H1 (cell line): ENCODE data around the gene TSTD2. TPM values are rescaled to one million over a fixed set of nuclear protein-coding genes. Genes with fewer than 3 reads are reported as not detected.

ENCODE experiments used
- CTCF ChIA-PET: fragments of 300-600 bp; sonication (Branson Sonifier 250); formaldehyde crosslinking; loops from one replicate; lab custom pipeline; 2021; ENCODE audit not compliant: partially characterized antibody; lab: Charles Lee
- POLR2A ChIA-PET: fragments of 300-600 bp; sonication (Branson Sonifier 250); formaldehyde crosslinking; loops from one replicate; lab custom pipeline; 2021; ENCODE audit warnings: inconsistent platforms; ENCODE audit not compliant: partially characterized antibody; lab: Charles Lee
- DNase-seq, 2 experiments: peaks; one replicate each; pipeline versions ENCODE4 v3.0.0 to v3.0.0-alpha.2; 2010 to 2022; ENCODE audit warnings: low spot score in 2 of 2, low read depth in 1 of 2, mixed read lengths in 1 of 2
- FAIRE-seq: peaks from 2 replicates; lab custom pipeline; 2011; peaks lifted over from hg19 to GRCh38; lab: Jason Lieb, UNC
- H2AFZ ChIP-seq: 2 replicates; pipeline ENCODE4 v1.8.1; 2012; ENCODE audit warnings: low read length, inconsistent platforms
- H2AK5ac ChIP-seq: 2 replicates; pipeline ENCODE4 v1.6.1; 2013; ENCODE audit warnings: low read depth, low read length
- H2BK120ac ChIP-seq: replicated peaks from 2 replicates; pipeline ENCODE3; 2013; ENCODE audit warnings: low read depth, low read length, inconsistent platforms
- H2BK12ac ChIP-seq: 2 replicates; pipeline ENCODE4 v1.6.1; 2013; ENCODE audit warnings: low read depth, low read length
- H2BK15ac ChIP-seq: 2 replicates; pipeline ENCODE4 v1.6.1; 2013; ENCODE audit warnings: low read length
- H2BK20ac ChIP-seq: 2 replicates; pipeline ENCODE4 v1.6.1; 2013; ENCODE audit warnings: low read length
- H2BK5ac ChIP-seq: 2 replicates; pipeline ENCODE4 v1.6.1; 2013; ENCODE audit warnings: low read depth, low read length
- H3K14ac ChIP-seq: 2 replicates; pipeline ENCODE4 v1.6.1; 2013; ENCODE audit warnings: inconsistent platforms; ENCODE audit not compliant: insufficient read length
- H3K18ac ChIP-seq: 2 replicates; pipeline ENCODE4 v1.6.1; 2013; ENCODE audit warnings: low read length; ENCODE audit errors: extremely low read depth
- H3K23ac ChIP-seq: 2 replicates; pipeline ENCODE4 v1.6.1; 2013; ENCODE audit warnings: inconsistent platforms; ENCODE audit not compliant: insufficient read length
- H3K23me2 ChIP-seq: 2 replicates; pipeline ENCODE4 v1.6.1; 2013; ENCODE audit warnings: low read depth, low read length
- H3K27ac ChIP-seq: 2 replicates; pipeline ENCODE4 v1.6.1; 2011; ENCODE audit warnings: low read depth, low read length, inconsistent platforms
- H3K27me3 ChIP-seq, 4 experiments: replicated peaks in 1 of 4; 1 replicate in 1 of 4; 2 replicates in 3 of 4; pipeline versions ENCODE4 v1.6.1 to v1.8.1; 2011 to 2013; ENCODE audit warnings: low read length in 3 of 4, mild to moderate bottlenecking in 3 of 4, inconsistent platforms in 2 of 4, mixed read lengths in 2 of 4, moderate library complexity in 1 of 4; ENCODE audit not compliant: control insufficient read depth in 3 of 4, insufficient read depth in 3 of 4; ENCODE audit errors: extremely low read depth in 1 of 4
- H3K36me3 ChIP-seq, 4 experiments: 2 replicates each; pipeline versions ENCODE4 v1.6.1 to v1.8.1; 2011 to 2013; ENCODE audit warnings: mild to moderate bottlenecking in 4 of 4, low read length in 3 of 4, moderate library complexity in 2 of 4, control low read depth in 1 of 4, inconsistent platforms in 1 of 4; ENCODE audit not compliant: insufficient read depth in 4 of 4, control insufficient read depth in 2 of 4
- H3K4ac ChIP-seq: replicated peaks from 2 replicates; pipeline ENCODE3; 2013; ENCODE audit warnings: low read length, low read depth, mixed read lengths, inconsistent platforms; ENCODE audit not compliant: insufficient read length
- H3K4me1 ChIP-seq, 4 experiments: replicated peaks in 1 of 4; 1 replicate in 1 of 4; 2 replicates in 3 of 4; pipeline versions ENCODE4 v1.6.1 to v1.8.1; 2011 to 2013; ENCODE audit warnings: low read length in 3 of 4, inconsistent platforms in 2 of 4, mixed read lengths in 1 of 4; ENCODE audit not compliant: insufficient read depth in 4 of 4, control insufficient read depth in 3 of 4
- H3K4me2 ChIP-seq, 2 experiments: 2 replicates each; pipeline versions ENCODE4 v1.6.1 to v1.8.1; 2011 to 2013; ENCODE audit warnings: low read depth in 2 of 2, low read length in 2 of 2, control low read depth in 1 of 2, inconsistent platforms in 1 of 2, mild to moderate bottlenecking in 1 of 2; ENCODE audit not compliant: insufficient read depth in 1 of 2
- H3K4me3 ChIP-seq, 4 experiments: fragments of 200-600, 300-600 bp in 1 of 4; sonication (generic), shearing (Covaris generic), sonication (Bioruptor Twin) in 1 of 4; 2 replicates each; pipeline versions ENCODE4 v1.5.1 to v1.8.1; 2011 to 2016; ENCODE audit warnings: low read length in 4 of 4, low read depth in 3 of 4, control low read depth in 2 of 4, inconsistent platforms in 2 of 4, mild to moderate bottlenecking in 2 of 4, mixed read lengths in 1 of 4, moderate library complexity in 1 of 4; ENCODE audit not compliant: insufficient read depth in 2 of 4; ENCODE audit errors: extremely low read depth in 1 of 4
- H3K56ac ChIP-seq: replicated peaks from 2 replicates; pipeline ENCODE3; 2013; ENCODE audit warnings: low read depth, mild to moderate bottlenecking, mixed read lengths, low read length, inconsistent platforms; ENCODE audit not compliant: insufficient read length
- H3K79me1 ChIP-seq: 2 replicates; pipeline ENCODE4 v1.6.1; 2013; ENCODE audit warnings: low read depth, low read length, control low read depth
- H3K79me2 ChIP-seq, 2 experiments: 2 replicates each; pipeline versions ENCODE4 v1.6.1 to v1.8.1; 2012 to 2013; ENCODE audit warnings: low read length in 2 of 2, mild to moderate bottlenecking in 2 of 2, inconsistent platforms in 1 of 2; ENCODE audit not compliant: insufficient read depth in 2 of 2, control insufficient read depth in 1 of 2
- H3K9ac ChIP-seq, 4 experiments: replicated peaks in 1 of 4; 1 replicate in 1 of 4; 2 replicates in 3 of 4; pipeline versions ENCODE4 v1.6.1 to v1.8.1; 2011 to 2013; ENCODE audit warnings: low read depth in 3 of 4, low read length in 3 of 4, control low read depth in 2 of 4, mild to moderate bottlenecking in 2 of 4, moderate library complexity in 2 of 4, inconsistent platforms in 1 of 4; ENCODE audit errors: extremely low read depth in 1 of 4
- H3K9me3 ChIP-seq, 2 experiments: 2 replicates each; pipeline versions ENCODE4 v1.6.1 to v1.8.1; 2012 to 2013; ENCODE audit warnings: mild to moderate bottlenecking in 2 of 2, moderate library complexity in 2 of 2, control low read depth in 1 of 2, inconsistent platforms in 1 of 2, low read depth in 1 of 2, low read length in 1 of 2, mixed read lengths in 1 of 2; ENCODE audit not compliant: insufficient read depth in 2 of 2
- H4K20me1 ChIP-seq, 2 experiments: replicated peaks in 1 of 2; 2 replicates each; pipeline versions ENCODE3 to v1.8.1; 2011 to 2013; ENCODE audit warnings: inconsistent platforms in 2 of 2, low read length in 2 of 2, mild to moderate bottlenecking in 1 of 2; ENCODE audit not compliant: insufficient read depth in 2 of 2, control insufficient read depth in 1 of 2
- H4K5ac ChIP-seq: 2 replicates; pipeline ENCODE4 v1.6.1; 2013; ENCODE audit warnings: low read length, low read depth, mixed read lengths, inconsistent platforms; ENCODE audit not compliant: insufficient read length
- H4K8ac ChIP-seq: 2 replicates; pipeline ENCODE4 v1.8.0; 2013; ENCODE audit warnings: mild to moderate bottlenecking, moderate library complexity, low read length, inconsistent platforms; ENCODE audit not compliant: insufficient read depth; ENCODE audit errors: extremely low read depth
- H4K91ac ChIP-seq: replicated peaks from 2 replicates; pipeline ENCODE3; 2013; ENCODE audit warnings: low read length, mixed read lengths, inconsistent platforms; ENCODE audit not compliant: insufficient read length
- EGR1 ChIP-seq: IDR thresholded peaks from 2 replicates; pipeline ENCODE4 v1.6.1; 2011; ENCODE audit warnings: low read depth, low read length, borderline replicate concordance
- KDM5A ChIP-seq: fragments of 200-600 bp; IDR thresholded peaks from 2 replicates; pipeline ENCODE4 v1.7.1; 2012; ENCODE audit warnings: mild to moderate bottlenecking, low read length, inconsistent platforms, mixed read lengths
- PHF8 ChIP-seq: fragments of 200-600 bp; sonication (generic); conservative IDR thresholded peaks from 2 replicates; pipeline ENCODE4 v1.7.1; 2012; ENCODE audit warnings: low read depth, mild to moderate bottlenecking, inconsistent platforms, low read length, moderate library complexity
- POLR2AphosphoS5 ChIP-seq: IDR thresholded peaks from 2 replicates; pipeline ENCODE4 v1.6.1; 2011; ENCODE audit warnings: low read depth, low read length
- SIN3A ChIP-seq, 2 experiments: IDR thresholded peaks in 1 of 2; conservative IDR thresholded peaks in 1 of 2; 2 replicates each; pipeline ENCODE4 v1.6.1; 2011 to 2012; ENCODE audit warnings: low read length in 2 of 2, improper control_type of control experiment in 1 of 2, low read depth in 1 of 2, mild to moderate bottlenecking in 1 of 2
- WGBS, 2 experiments: shearing (Covaris generic) in 1 of 2; methylation state at CpG; one replicate each; pipeline versions ENCODE4 v1.1.6 to v1.1.7; 2013 to 2015; ENCODE audit warnings: low lambda C conversion rate in 2 of 2, mixed read lengths in 2 of 2, inconsistent platforms in 1 of 2, low coverage in 1 of 2, missing lambda C conversion rate in 1 of 2; ENCODE audit not compliant: insufficient replicate concordance in 2 of 2, insufficient coverage in 1 of 2, insufficient read length in 1 of 2; ENCODE audit errors: extremely low coverage in 1 of 2, missing lambda C conversion rate in 1 of 2; 5-methylcytosine and 5-hydroxymethylcytosine counted together
- polyA plus RNA-seq, 7 experiments: library from polyadenylated mRNA; depleted of rRNA in 3 of 7; stranded (reverse) in 5 of 7; unstranded in 2 of 7; fragments of >200 nt in 5 of 7; fragments of 200-250 nt in 2 of 7; gene quantifications; 1 replicate in 5 of 7; 2 replicates in 1 of 7; 4 replicates in 1 of 7; pipeline versions ENCODE4 v1.2.1 to v1.2.3, GENCODE V29; 2011 to 2013; ENCODE audit warnings: missing spikeins in 2 of 7, mixed read lengths in 2 of 7
- total RNA-seq: library from RNA; stranded (reverse); fragmentation: NEBNext Ultra II Directional; extraction: Animal tissue kit (Norgen Biotek cat#: 25700); gene quantifications from 2 replicates; pipeline ENCODE4 v1.2.1, GENCODE V29; 2021
- TF ChIP-seq, protein P1 (sequence below): IDR thresholded peaks from 2 replicates; pipeline ENCODE4 v1.6.1; 2012; ENCODE audit warnings: inconsistent platforms

Gene TSTD2
- total and polyA plus RNA-seq, 2 of the 8 experiments (the other 6 are each of a cell fraction or from before 2014, with no cell fraction given): 16.1 to 17.5 TPM

GRCh38 chr9:97592126-97592525 lies 41.0 kb downstream of the TSTD2 start:
- FAIRE-seq (no peak), DNase-seq (no peak)
- Histone ChIP-seq H3K36me3 (no peaks in the 10 kb centered on the region), H2BK12ac (no peak overlapping the region), H3K23me2 (no peaks in the 10 kb centered on the region), H2BK20ac (no peak overlapping the region), H4K8ac (no peak overlapping the region), H3K4me1 (no peaks in the 10 kb centered on the region; a peak in 2 of 7 replicates), H3K27ac (no peak overlapping the region), H3K4me3 (no peak overlapping the region), H4K20me1 (no peaks in the 10 kb centered on the region), H3K79me2 (no peaks in the 10 kb centered on the region), H2AK5ac (no peak overlapping the region), H3K27me3 (no peaks in the 10 kb centered on the region), H3K14ac (no peak overlapping the region), H3K9ac (no peak overlapping the region), H3K79me1 (no peaks in the 10 kb centered on the region), H3K9me3 (no peaks in the 10 kb centered on the region), H3K18ac (no peak overlapping the region), H3K4ac (no peak overlapping the region), H3K56ac (no peak overlapping the region), H2BK15ac (no peak overlapping the region), H3K4me2 (no peak overlapping the region), H3K23ac (no peak overlapping the region), H2AFZ (no peak overlapping the region), H2BK120ac (no peak overlapping the region), H2BK5ac (no peak overlapping the region), H4K91ac (no peak overlapping the region), H4K5ac (no peak overlapping the region)
- ChIA-PET CTCF (interaction anchor here (0.8 to 22.2 kb wide), 5 partner anchors 23 to 206 kb away, joined by 3 to 574 read pairs (median 4); no protein-coding TSS in a partner anchor), POLR2A (no interaction called here)
- 100% methylated on average over 1 of the region's 1 CpG; no CpG with 5 or more reads in 1 of the 2 experiments for WGBS, 2 experiments
- TF ChIP-seq POLR2AphosphoS5 (no peak), SIN3A (conservative IDR thresholded peaks at IDR 0.05 in 1 of 2, IDR thresholded peaks at IDR 0.05 in 1 of 2; ENCODE audit: low read depth in 1 of 2, low read length in 2 of 2) (no peak), KDM5A (no peak), EGR1 (no peak), PHF8 (no peak)
- TF ChIP-seq, protein P1, sequence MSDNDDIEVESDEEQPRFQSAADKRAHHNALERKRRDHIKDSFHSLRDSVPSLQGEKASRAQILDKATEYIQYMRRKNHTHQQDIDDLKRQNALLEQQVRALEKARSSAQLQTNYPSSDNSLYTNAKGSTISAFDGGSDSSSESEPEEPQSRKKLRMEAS: no peak
